Tibial nerve (tissue), 4 donors: ENCODE measurements around the gene ARMS2. TPM values are rescaled to one million over a fixed set of nuclear protein-coding genes. Genes with fewer than 3 reads are reported as not detected.

Experiments
- DNase-seq, 2 donors: peaks; one replicate each; pipeline ENCODE4 v3.0.0-alpha.2; 2019; ENCODE audit warnings: low spot score in 2 of 2
- H3K27ac ChIP-seq, 4 donors: fragments of 200-600 bp; sonication (generic) in 3 of 4; one replicate each; pipeline ENCODE4 v1.5.1; 2017 to 2019; ENCODE audit warnings: mild to moderate bottlenecking in 1 of 4
- H3K27me3 ChIP-seq, 2 donors: fragments of 200-600 bp; sonication (generic) in 1 of 2; one replicate each; pipeline versions ENCODE4 v1.5.1 to v1.6.0; 2017 to 2019
- H3K36me3 ChIP-seq, 3 donors: fragments of 200-600 bp; sonication (generic); one replicate each; pipeline ENCODE4 v1.5.1; 2018 to 2019
- H3K4me1 ChIP-seq, 4 donors: fragments of 200-600 bp; sonication (generic) in 3 of 4; one replicate each; pipeline ENCODE4 v1.5.1; 2017 to 2019
- H3K4me3 ChIP-seq, 4 donors: fragments of 200-600 bp; sonication (generic) in 3 of 4; one replicate each; pipeline ENCODE4 v1.5.1; 2017 to 2019; ENCODE audit warnings: mild to moderate bottlenecking in 1 of 4, moderate library complexity in 1 of 4
- H3K9me3 ChIP-seq, 4 donors: fragments of 200-600 bp; sonication (generic) in 3 of 4; one replicate each; pipeline ENCODE4 v1.5.1; 2017 to 2019
- EP300 ChIP-seq, 2 donors: sonication (generic); formaldehyde crosslinking; IDR thresholded peaks; one replicate each; pipeline ENCODE4 v1.6.1; 2017; ENCODE audit warnings: antibody characterized with exemption in 2 of 2, mild to moderate bottlenecking in 1 of 2
- POLR2A ChIP-seq, 2 donors: fragments of 450-650 bp; IDR thresholded peaks; one replicate each; pipeline ENCODE4 v1.6.1; 2017; ENCODE audit warnings: antibody characterized with exemption in 2 of 2, mild to moderate bottlenecking in 2 of 2, moderate library complexity in 2 of 2
- WGBS, 2 donors: methylation state at CpG; one replicate each; pipeline ENCODE4 v1.1.5; 2018; 5-methylcytosine and 5-hydroxymethylcytosine counted together
- total RNA-seq, 4 donors: library from RNA; depleted of rRNA; stranded (reverse); fragments of >200 nt; gene quantifications; one replicate each; pipeline ENCODE4 v1.1.0, GENCODE V29; 2016
- TF ChIP-seq, protein P1 (sequence below), 5 experiments: fragments of 200-600 bp in 3 of 5; fragments of 450-650 bp in 2 of 5; sonication (generic) in 3 of 5; IDR thresholded peaks; one replicate each; pipeline ENCODE4 v1.5.1; 2016 to 2019; ENCODE audit warnings: antibody characterized with exemption in 5 of 5, mild to moderate bottlenecking in 3 of 5, moderate library complexity in 2 of 5

The ARMS2 gene
- total RNA-seq, 4 donors from 2014 or later: not detected

DNA sequence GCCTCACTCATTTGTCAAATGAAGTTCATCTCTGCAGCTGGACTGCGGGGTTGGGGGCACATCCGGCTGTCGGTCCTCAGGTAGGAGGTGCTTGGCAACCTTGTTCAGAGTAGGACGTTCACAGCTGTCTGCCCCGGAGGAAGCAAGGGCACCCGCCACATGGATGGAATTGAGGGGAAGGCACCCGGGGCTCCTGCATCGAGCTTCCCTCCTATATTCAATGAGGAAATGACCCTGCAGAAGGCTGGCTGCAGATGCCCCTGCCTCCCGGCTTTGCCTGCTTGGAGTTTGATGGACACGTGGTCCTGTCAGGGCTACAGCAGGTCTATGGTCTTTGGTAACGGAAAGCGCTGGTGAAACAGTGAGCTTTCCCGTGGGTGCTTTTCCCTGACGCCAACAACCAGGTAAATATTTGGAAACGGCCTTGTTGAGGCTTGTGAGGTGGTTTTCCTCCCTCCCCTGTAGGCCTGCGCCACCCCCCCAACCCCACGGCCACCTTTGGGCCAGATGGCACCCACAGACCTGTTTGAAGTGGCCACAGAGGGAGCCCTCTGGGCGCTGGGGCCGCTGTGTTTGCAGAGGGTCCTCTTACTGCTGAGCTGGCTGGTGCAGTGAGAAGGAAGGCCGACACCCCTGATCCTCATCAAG, 39.8 kb downstream of the ARMS2 start:
- peak overlapping the region; percentile 19 to 81 (median 55) for H3K27ac ChIP-seq
- WGBS, 2 donors: 79 to 82% methylated on average over 19 to 20 of the region's 20 CpGs

DNA sequence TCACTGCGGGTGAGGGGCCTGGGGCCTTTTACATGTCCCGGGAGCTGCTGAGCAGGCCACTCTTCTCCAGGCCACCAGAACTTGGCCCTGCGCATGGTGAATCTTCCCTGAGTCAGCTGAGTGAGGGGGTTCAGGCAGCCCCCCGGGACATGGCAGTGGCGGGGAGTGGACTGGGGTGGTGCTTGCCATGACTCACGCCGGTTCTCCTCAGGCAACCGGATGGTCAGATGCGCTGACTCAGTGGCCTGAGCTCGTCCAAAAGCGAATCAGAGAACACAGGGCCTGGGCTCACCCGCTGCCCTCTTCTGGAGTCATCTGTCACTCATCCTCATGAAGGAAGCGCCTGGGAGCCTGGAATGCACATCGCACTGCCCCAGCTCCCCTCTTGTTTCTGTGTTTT, 40.4 kb downstream of the ARMS2 start:
- H3K4me3 ChIP-seq: no peak overlapping the region
- H3K4me1 ChIP-seq: peaks cover 0 to 49% (median 19%) of the 10 kb centered on the region in 4 donors
- H3K27ac ChIP-seq: peak overlapping the region; percentile 19 to 81 (median 55)
- 69 to 85% methylated on average over 9 to 11 of the region's 14 CpGs for WGBS, 2 donors
- H3K27me3 ChIP-seq: no peaks in the 10 kb centered on the region
- peaks cover 0 to 39% (median 0%) of the 10 kb centered on the region in 3 donors for H3K36me3 ChIP-seq
- TF ChIP-seq EP300 (IDR thresholded peaks at IDR 0.05): no peak
- no peak for TF ChIP-seq POLR2A (IDR thresholded peaks at IDR 0.05)
- TF ChIP-seq, protein P1, sequence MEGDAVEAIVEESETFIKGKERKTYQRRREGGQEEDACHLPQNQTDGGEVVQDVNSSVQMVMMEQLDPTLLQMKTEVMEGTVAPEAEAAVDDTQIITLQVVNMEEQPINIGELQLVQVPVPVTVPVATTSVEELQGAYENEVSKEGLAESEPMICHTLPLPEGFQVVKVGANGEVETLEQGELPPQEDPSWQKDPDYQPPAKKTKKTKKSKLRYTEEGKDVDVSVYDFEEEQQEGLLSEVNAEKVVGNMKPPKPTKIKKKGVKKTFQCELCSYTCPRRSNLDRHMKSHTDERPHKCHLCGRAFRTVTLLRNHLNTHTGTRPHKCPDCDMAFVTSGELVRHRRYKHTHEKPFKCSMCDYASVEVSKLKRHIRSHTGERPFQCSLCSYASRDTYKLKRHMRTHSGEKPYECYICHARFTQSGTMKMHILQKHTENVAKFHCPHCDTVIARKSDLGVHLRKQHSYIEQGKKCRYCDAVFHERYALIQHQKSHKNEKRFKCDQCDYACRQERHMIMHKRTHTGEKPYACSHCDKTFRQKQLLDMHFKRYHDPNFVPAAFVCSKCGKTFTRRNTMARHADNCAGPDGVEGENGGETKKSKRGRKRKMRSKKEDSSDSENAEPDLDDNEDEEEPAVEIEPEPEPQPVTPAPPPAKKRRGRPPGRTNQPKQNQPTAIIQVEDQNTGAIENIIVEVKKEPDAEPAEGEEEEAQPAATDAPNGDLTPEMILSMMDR (IDR thresholded peaks at IDR 0.05): no peak
- no peaks in the 10 kb centered on the region for H3K9me3 ChIP-seq
- DNase-seq: peak; percentile 35 to 43

More for the DNA sequence above, 39.8 kb downstream of the ARMS2 start:
- TF ChIP-seq, protein P1 (IDR thresholded peaks at IDR 0.05): no peak
- DNase-seq: no peak
- Histone ChIP-seq H3K9me3 (no peaks in the 10 kb centered on the region), H3K36me3 (peaks cover 0 to 43% (median 4%) of the 10 kb centered on the region in 3 donors), H3K4me1 (peaks cover 0 to 43% (median 18%) of the 10 kb centered on the region in 4 donors), H3K4me3 (no peak overlapping the region), H3K27me3 (no peaks in the 10 kb centered on the region)

DNA sequence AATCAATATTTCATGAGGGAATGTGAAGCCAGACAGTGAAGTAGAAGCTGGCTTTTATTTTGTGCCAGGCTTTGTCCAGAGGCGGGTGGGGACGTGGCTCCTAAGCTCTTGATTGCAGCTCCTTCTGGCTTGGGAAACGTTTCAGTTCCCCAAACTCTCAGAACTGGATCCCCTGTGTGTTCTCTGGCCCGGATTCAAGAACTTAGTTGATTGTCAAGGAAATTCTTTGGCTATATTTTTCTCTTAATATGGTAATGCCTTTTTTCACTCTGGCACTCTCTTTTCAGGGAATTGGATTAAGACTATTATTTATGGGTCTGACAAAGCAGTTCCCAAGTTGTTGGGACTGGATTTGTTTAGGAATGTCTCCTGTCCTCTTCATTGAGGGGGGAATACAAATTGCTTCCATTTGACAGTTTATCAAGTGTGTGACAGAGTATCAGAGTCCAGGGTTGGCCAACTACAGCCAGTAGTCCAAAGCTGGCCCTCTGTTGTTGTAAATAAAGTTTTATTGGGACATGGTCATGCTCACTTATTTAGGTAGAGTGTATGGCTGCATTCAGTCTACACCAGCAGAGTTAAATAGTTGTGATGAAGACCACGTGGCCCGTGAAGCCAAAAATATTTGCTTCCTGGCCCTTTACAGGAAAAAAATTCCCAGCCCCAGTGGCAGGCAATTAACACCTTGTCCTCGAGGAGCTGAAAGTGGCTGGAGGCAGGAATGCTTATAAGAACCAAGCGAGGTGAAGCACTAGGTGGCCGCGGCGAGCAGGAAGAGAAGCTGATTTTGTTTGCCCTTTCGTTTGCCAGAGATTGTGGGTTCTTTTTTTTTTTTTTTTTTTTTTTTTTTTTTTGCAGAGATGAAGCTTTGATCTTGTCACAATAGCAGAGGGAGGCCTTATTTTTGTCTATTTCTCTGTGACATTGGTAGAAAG, 41.2 kb downstream of the ARMS2 start:
- Histone ChIP-seq H3K36me3 (peaks cover 0 to 31% (median 0%) of the 10 kb centered on the region in 3 donors), H3K4me1 (peaks cover 0 to 53% (median 19%) of the 10 kb centered on the region in 4 donors), H3K4me3 (no peak overlapping the region), H3K27me3 (no peaks in the 10 kb centered on the region), H3K27ac (peak overlapping the region in 3 of 4 donors; percentile 44 to 81 (median 66)), H3K9me3 (no peaks in the 10 kb centered on the region)
- peak in 1 of 2 donors; percentile 65 for DNase-seq
- TF ChIP-seq POLR2A (IDR thresholded peaks at IDR 0.05): no peak
- TF ChIP-seq EP300 (IDR thresholded peaks at IDR 0.05): peak in 1 of 2 donors; percentile 39
- 54 to 59% methylated on average over 12 of the region's 12 CpGs for WGBS, 2 donors

DNA sequence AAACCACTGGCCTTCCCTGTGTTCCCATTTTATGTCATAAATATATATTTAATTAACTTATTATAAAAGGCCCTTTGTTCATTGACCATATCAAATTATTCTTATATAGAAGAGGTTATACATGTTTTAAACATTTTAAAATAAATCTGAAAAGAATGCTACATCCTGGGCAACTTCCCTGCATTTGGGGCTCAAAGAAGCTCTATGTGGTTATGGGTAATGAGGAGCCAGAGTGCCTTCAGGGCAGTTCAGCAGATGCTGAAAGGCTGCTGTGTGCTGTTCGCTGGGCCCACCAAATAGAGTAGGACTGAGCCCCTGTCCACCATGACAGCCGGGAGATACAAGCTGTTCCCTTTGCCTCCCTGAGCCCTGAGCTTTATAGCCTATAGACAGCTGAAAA, 42.8 kb downstream of the ARMS2 start:
- no peaks in the 10 kb centered on the region for H3K9me3 ChIP-seq
- peaks cover 0 to 56% (median 15%) of the 10 kb centered on the region in 4 donors for H3K4me1 ChIP-seq
- no peak overlapping the region for H3K4me3 ChIP-seq
- H3K27ac ChIP-seq: no peak overlapping the region
- DNase-seq: no peak
- TF ChIP-seq EP300 (IDR thresholded peaks at IDR 0.05): no peak
- TF ChIP-seq, protein P1 (IDR thresholded peaks at IDR 0.05): no peak
- TF ChIP-seq POLR2A (IDR thresholded peaks at IDR 0.05): no peak
- H3K36me3 ChIP-seq: peaks cover 0 to 32% (median 0%) of the 10 kb centered on the region in 3 donors
- no peaks in the 10 kb centered on the region for H3K27me3 ChIP-seq
- 54 to 75% methylated on average over 2 of the region's 2 CpGs for WGBS, 2 donors

DNA sequence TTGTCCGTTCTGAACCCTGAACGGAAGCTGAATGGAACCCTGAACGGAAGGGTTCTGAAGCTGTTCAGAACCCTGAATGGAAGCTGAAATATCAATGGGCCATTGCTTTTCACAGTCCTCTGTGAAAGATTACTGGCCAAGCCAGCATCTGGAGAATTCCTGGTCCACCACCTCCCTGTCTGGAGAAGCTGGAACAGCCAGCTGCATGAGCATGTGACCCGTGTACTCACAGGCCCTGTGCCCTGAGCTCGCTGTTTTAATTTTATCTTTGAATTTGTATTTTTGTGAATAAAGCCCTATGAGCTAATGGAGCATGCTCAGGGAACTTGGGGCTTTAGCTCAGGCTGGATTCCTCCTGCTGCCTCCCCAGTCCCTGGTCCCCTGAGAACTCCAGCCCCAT, 44.1 kb downstream of the ARMS2 start:
- peaks cover 0 to 46% (median 15%) of the 10 kb centered on the region in 4 donors for H3K4me1 ChIP-seq
- H3K27me3 ChIP-seq: no peaks in the 10 kb centered on the region
- 56 to 82% methylated on average over 5 of the region's 5 CpGs for WGBS, 2 donors
- H3K36me3 ChIP-seq: peaks cover 0 to 30% (median 0%) of the 10 kb centered on the region in 3 donors
- DNase-seq: no peak
- H3K4me3 ChIP-seq: no peak overlapping the region
- H3K9me3 ChIP-seq: no peaks in the 10 kb centered on the region
- peak overlapping the region in 3 of 4 donors; percentile 27 to 65 (median 54) for H3K27ac ChIP-seq
- TF ChIP-seq POLR2A (IDR thresholded peaks at IDR 0.05) (no peak), EP300 (IDR thresholded peaks at IDR 0.05) (peak in 1 of 2 donors; percentile 29)
